B cell (primary cell): ENCODE results near the gene UTP4.

Experiments used
- EZH2 ChIP-seq: IDR thresholded peaks from 2 replicates; pipeline ENCODE4 v1.6.1; 2012; ENCODE audit warnings: borderline replicate concordance, low read depth, mild to moderate bottlenecking, moderate library complexity, low read length; ENCODE audit not compliant: insufficient read depth, poor library complexity, severe bottlenecking
- TF ChIP-seq, protein P1 (sequence below): fragments of 200-600 bp; IDR thresholded peaks from one replicate; pipeline ENCODE4 v1.8.0; 2022; ENCODE audit warnings: antibody characterized with exemption, mild to moderate bottlenecking

- TF ChIP-seq, protein P1, sequence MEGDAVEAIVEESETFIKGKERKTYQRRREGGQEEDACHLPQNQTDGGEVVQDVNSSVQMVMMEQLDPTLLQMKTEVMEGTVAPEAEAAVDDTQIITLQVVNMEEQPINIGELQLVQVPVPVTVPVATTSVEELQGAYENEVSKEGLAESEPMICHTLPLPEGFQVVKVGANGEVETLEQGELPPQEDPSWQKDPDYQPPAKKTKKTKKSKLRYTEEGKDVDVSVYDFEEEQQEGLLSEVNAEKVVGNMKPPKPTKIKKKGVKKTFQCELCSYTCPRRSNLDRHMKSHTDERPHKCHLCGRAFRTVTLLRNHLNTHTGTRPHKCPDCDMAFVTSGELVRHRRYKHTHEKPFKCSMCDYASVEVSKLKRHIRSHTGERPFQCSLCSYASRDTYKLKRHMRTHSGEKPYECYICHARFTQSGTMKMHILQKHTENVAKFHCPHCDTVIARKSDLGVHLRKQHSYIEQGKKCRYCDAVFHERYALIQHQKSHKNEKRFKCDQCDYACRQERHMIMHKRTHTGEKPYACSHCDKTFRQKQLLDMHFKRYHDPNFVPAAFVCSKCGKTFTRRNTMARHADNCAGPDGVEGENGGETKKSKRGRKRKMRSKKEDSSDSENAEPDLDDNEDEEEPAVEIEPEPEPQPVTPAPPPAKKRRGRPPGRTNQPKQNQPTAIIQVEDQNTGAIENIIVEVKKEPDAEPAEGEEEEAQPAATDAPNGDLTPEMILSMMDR = no peak
- TF ChIP-seq EZH2 = no peak
Observed at GRCh38 chr16:69188716-69189115, 56.3 kb downstream of the UTP4 start.
